ENCODE results near the gene RNLS. TPM values are rescaled to one million over a fixed set of nuclear protein-coding genes. Genes with fewer than 3 reads are reported as not detected.

RNLS gene
- total RNA-seq, 1 experiment from 2014 or later: 0.45 TPM

DNA sequence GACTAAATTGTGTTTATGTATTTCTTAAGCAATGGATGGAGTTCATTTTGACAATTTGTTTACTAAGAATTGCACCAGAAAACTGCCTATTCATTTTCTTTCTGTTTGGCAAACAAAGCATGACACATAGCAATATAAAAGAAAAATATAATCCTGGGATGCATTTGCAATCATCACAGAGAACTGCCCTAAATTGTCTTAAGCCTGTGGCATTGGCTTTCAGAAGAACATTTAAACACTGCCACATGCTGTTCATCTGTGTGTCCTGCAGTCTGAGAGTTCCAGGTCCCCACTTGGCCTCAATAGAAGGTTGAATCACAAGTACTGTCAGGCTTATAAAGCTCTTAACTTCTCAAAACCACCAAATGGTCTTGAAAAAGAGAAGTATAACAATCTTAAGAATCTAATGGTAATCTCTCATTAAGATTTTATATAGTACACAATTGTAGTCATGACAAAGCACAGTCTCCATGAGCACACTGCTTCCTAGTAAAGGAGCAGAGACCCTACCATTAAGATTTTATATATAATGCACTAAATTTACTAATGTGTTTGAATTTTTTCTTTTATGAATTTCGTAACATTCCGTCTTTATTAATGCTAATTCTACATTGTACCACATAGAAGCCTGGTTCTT, 29.9 kb downstream of the RNLS start:
- DNase-seq (ENCODE audit: extremely low read depth, low read depth): peak; percentile 60

DNA sequence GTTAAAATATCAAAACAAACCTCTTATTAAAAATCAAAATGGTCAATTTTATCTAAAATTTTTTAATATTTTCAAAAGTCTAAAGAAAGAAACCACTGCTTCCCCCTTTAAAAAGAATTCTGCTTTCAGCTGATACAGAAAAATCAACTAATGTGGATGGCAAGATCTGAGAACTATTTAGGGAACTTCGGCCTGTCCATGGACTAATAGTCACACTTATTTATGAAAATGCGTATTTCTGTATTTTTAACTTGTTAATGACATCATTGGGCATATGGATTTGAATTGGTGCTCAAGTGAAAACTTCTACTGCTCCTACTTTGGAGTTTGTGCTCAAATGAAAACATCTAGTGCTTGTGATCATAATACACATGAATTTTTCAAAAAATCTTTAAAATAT, 31.9 kb downstream of the RNLS start:
- DNase-seq (ENCODE audit: extremely low read depth, low read depth): no peak

DNA sequence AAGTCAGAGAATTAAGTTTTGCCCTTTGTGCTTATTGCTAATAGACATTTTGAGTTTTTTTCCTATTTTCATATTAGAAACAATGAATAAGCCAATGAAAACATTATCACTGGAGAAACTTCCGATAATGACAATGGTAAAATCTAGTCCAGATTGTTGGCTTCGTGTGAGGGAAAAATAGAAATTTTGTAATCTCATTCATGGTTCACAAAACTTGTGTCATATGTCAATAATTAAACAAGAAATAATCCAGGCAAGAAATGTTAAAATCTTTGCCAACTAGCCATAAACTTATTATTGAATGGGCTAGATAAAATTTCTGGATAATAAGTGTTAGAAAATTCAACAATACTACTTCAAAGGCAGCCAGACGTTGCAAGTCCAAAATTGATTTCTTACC, 36.6 kb downstream of the RNLS start:
- DNase-seq (ENCODE audit: extremely low read depth, low read depth): no peak

DNA sequence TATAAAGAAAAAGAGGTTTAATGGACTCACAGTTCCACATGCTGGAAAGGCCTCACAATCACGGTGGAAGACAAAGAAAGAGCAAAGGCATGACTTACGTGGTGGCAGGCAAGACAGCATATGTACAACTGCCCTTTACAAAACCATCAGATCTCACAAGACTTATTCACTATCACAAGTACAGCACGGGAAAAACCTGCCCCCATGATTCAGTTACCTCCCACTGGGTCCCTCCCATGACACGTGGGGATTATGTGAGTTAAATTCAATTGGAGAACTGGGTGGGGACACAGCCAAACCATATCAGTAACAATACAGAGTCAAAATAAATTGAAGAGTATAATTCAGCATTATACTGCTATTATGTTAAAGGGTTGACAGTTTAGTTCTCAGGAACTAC, 37.8 kb downstream of the RNLS start:
- no peak for DNase-seq (ENCODE audit: extremely low read depth, low read depth)

DNA sequence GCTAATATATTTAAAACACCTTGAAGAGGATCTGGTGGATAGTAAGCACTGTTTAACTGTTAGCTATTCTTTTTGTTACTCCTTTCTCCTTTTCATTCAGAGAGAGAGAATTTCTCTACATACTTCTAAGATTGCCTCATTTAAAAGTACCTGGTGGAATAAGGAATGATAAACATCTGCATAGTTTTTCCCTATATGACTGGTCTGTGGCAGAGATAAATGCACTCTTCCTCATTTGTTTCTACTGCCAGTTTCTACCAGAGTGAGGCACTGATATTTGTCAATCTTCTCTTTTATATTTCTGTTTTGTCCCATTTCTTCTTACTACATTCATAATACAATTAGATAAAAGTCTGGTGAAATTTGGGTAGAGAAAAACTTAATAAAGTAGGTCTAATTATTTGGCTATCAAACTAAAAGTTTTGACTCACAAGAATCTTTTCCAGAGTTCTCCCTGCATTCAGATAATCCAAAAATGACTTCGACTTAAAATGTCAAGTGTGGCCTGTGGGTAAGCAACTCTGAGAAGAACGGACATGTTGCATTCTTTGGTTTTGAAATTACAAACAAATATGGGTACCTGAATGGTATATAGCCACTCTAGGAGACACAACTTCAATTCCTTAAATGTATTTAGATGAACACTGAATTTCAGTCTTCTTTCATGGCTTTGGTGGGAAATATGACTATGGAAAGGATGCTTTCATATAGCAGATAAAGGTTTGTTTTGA, 38.8 kb downstream of the RNLS start:
- DNase-seq (ENCODE audit: extremely low read depth, low read depth): no peak

DNA sequence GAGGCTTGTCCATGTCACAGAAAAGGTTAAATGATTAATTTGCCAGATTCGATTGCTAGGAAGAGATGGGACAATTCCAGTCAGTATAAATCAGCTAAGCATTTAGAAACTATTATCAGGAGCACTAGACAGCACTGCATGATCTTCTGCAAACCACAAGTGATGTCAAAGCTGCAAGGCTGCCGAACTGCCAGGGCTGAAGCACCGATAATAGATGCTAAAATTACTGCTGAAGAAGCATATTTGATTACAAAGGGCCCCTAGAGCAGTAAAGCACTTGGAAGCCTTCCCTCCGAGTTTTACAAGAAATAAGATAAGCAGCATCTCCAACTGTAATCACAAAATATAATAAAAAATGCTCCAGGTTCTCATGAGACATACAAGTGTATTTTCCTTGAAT, 40.6 kb downstream of the RNLS start:
- DNase-seq (ENCODE audit: extremely low read depth, low read depth): no peak

DNA sequence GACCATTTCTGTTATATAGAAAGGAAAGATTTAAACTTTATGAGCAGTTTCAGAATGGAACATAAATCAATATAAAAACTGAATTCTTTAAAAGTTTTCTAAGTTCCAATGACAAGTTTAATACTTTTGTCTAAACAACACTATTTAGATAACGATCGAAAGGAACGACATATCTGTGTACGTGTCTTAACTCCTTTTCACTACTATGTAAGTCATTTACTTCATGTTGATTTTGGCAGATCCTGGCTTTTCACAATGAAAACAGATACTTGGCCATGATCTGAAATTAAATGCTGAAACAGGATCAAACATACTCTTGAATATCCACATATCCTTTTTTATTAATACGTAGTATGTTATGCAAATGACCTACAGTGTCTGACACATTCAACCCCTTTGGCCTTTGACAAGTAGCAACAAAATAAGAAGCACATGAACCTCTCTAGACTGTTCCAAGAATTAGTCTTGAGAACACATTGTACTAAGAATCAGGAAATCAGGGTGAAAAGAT, 41.9 kb downstream of the RNLS start:
- DNase-seq (ENCODE audit: extremely low read depth, low read depth): no peak

DNA sequence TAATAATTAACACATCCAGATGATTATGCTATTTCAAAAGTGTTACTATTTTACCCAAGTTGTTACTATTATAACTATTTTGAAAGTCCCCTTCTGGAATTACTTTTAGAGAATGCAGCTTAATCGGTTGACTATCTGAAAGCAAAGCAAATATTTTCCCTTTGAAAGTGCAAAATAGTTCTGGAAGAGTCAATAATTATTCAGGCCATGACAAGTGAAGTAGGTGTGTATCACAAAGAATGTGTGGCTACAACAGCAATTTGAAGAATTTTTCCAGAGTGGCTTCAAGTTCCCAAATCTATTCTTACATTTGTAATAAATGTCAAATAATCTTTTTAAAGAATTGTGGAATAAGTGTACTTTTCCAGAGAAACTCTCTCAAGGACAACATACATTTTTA, 42.8 kb downstream of the RNLS start:
- no peak for DNase-seq (ENCODE audit: extremely low read depth, low read depth)

DNA sequence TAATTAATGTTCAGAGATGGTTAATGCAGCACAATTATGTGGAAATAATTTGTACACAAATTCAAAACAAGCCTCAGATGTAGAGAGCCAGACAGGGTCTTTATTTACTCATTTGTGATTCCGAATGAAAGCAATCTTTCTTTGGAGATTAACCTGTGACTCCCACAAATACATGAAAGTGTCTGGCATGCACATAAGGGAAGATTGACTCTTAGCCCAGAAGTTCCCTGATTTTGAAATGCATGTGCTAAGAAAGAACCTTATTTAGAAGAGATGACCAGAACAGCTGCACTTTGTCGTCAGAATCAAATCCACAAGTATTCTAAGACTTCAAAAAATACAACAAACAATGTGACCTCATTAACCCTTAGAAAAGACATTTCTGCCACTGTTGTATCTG, 45.1 kb downstream of the RNLS start:
- DNase-seq (ENCODE audit: extremely low read depth, low read depth): no peak

DNA sequence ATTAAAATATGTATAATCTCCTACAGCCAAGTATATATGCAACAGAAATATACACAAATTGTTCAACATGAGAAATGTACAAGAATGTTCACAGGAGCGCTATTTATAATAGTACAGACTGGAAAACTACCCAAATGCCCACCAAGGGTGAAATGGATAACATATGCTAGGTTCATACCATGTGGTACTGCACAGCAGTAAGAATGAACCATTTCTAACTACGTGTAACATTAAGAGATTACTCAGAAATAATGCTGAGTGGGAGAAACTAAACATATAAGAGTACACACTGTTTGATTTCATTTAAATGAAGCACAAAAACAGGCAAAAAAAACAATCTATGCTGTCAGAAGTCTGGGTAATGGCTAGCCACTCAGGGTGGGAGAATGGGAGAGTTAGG, 45.8 kb downstream of the RNLS start:
- DNase-seq (ENCODE audit: extremely low read depth, low read depth): no peak

DNA sequence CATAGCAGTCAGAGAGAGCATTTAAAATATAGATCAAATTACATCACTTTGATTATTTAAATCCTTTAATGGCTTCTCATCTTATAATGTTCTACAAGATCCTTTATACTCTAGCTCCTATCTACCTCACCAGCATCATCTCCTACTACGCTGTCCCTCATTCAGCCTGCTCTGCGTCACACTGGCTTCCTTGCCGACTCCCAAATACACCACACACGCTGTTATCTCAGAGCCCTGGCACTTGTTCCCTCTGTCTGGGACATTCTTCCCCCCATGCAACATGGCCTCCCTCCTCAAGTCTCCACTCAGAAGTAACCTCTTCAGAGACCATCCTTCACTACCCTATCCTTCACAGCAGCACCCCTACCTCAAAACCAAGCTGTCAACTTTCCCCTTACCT, 46.7 kb downstream of the RNLS start:
- DNase-seq (ENCODE audit: extremely low read depth, low read depth): no peak

DNA sequence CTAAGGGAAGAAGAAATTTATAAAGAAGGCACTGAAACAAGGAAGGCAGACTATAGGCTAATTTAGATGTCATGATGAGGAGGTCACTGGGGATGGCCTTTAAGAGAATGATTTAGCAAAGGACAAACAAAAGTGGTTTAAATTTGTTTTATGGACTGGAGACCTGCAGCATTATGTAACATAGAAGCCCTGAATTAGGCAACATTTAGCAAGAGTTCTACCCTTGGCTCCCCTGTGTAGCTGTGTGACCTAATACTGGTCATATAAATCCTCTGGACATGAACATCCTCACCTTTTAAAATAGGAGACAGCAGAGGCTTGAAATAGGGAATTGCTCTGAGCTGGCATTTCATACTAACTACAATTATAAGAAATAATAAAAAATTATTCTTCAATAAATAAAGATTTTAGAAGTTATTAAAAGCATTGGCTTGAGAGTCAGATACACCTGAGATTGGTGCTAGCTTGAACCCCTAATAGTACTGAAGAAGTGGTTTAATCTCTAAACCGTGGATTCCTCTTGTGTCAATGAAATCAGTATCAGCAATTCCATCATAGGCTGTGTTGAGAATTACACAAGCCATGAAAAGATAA, 48.9 kb downstream of the RNLS start:
- DNase-seq (ENCODE audit: extremely low read depth, low read depth): no peak

DNA sequence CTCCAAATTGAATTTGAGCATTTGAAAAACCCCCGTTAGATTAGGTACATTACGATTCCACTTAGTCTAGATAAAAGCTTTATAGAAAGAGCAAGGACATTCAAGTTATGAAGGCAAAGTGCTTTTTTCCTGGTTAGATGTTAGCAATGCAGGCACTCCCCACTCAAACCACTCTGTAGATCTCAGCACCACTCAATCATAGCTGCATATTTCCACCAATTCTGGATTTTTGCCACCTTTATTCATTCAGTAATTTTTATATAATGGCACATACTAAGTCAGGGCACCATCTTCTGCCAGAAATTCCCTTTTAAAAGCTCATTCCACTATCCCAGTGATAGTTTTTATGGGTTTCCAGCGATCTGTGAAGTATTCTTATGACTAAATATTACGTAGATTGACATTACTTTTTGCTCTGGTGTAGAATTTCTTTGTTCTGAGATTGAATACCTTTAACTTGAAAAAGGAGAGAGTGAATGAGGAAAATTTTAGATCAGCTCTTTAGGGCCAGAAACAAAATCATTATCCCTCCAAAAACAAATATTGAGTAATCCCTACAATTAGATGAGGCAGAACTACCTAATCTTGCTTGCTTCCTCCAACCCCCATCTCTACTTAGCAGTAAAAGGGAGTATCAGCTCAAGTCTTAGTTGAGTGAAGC, 51.6 kb downstream of the RNLS start:
- DNase-seq (ENCODE audit: extremely low read depth, low read depth): no peak

DNA sequence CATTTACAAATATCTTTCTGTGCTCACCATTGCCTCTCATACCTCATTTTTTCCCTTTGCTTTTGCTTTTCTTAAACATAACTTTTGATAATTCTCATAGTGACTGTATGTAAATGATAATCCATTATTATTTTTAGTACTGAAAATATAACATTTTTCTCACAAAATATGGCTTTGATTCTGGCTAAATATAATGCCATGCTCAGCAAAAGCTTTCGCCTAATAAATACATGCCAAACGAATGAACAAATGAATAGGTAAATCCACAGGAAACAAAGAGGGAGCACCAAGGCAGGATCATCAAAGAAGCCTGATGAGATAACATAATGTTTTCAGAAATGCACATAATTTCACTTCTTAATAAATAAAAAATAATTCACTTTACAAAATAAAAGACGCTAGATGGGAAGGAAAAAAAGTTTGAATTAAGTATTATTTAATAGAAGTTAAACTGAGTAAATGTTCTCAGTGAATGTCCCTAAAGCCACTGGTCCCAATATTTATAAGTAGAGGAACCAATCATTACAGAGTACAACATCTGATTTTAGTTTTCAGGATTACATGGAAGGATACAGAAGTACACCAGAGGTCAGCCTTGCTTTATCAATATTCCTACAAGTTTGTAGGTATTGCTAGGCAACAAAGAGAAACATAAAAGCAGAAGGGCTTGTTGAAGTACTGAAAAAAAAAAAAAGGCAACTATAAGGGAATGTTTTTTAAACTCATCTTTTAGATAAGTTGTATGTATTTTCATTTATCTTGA, 52.3 kb downstream of the RNLS start:
- DNase-seq (ENCODE audit: extremely low read depth, low read depth): no peak

DNA sequence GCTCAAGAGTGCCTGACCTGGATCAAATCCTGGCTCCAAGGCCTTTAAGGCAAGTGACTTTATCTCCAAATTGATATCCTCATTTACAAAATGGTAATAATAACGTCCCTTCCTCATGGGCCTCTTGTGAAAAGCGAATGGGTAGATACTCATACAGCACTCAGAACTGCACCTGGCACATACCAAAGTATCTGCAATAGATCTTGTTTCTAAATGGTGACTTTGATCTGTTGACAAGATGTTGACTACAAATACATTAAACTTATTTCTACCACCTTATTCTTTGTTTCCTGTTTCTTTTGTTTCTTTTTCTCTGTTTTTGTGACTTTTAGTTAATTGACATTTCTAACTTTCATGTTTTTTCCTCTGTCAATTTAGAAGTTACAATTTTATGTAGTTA, 53.0 kb downstream of the RNLS start:
- no peak for DNase-seq (ENCODE audit: extremely low read depth, low read depth)

DNA sequence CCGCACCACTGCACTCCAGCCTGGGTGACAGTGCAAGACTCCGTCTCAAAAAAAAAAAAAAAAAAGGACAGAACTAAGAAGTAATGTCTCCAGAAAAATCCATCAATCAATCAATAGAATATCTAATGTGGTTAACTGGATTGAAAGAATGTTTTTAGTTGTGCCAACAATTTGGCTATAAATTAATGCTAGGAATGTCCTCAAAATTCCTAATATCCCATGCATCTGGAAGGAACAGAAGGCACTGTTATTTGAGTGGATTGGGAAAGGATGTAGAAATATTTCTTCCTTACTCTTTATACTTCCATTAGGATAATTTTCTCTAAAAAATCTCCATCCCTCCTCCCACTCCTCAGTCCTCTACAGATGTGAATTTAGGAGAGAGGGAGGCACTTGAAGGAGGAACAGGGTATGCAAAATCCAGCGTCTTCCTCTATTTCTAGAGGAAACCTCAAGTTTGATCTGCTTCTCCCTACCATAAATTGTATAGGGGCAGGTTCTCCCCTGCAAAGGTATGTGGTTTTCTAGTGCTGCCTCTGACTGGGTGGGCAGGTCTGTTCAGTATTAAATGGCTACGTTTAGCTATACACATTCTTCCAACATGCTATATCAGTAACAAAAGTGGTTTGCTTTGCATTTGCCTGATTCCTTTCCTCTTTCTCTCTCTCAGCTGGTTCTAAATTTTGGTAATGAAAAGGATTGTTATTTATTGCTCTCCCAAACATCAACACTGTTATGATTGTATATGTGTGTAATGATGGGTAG, 54.1 kb downstream of the RNLS start:
- no peak for DNase-seq (ENCODE audit: extremely low read depth, low read depth)

DNA sequence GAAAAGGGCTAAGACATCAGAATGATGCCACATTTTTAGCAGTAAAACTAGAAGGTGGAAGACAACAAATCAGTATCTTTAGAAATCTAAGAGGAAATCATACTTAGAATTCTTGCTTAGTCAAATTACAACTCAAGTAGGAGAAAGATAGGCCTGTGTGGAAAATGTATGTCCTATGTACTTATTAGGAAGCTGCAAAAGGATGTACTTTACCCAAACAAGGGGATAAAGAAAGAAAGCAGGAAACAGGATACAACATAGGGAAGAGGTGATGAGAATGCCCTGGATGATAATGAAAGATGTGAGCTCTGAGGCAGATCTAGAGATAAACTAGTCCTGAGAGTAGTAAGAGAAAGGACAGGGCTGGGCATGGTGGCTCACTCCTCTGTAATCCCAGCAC, 54.9 kb downstream of the RNLS start:
- DNase-seq (ENCODE audit: extremely low read depth, low read depth): no peak

DNA sequence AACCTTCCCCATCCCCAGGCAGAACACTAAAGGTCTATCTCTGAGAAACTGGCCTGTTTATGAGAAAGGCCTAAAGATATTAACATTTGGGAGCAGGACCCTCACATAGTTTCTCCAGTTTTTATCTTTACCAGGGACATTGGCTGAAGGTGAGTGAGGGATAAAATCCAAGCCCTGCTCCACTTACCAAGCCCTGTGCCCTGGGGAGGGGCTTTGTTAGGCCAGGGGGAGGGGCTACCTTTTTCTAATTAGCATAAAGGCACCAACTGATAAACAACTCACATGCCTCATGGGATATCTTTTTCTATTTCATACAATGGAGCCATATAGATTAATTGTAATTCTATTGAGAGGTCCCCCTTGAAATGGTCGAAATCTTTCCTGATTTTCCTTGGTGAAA, 55.9 kb downstream of the RNLS start:
- no peak for DNase-seq (ENCODE audit: extremely low read depth, low read depth)

DNA sequence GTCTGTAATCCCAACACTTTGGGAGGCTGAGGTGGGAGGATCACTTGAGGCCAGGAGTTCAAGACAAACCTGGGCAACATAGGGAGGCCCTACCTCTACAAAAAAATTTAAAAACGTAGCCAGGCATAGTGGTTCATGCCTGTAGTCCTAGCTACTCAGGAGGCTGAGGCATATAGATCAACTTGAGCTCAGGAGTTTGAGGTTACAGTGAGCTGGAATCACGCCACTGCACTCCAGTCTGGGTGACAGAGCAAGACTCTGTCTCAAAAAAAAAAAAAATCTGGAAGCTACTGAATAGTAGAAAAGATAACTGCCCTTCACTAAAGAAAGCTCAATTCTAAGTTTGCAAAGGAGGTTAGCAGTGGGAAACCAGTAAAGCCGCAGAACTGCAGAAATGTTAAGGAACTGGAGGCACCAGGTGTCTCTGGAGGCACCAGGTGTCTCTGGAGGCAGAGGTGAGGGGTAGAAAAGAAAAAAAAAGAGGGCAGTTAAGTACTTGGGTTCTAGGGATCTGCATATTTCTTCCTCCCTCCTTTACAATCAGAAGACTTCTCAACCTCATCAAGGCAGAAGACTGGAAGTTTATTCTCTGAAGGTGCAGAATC, 56.5 kb downstream of the RNLS start:
- no peak for DNase-seq (ENCODE audit: extremely low read depth, low read depth)

Data from NCI-H460 (cell line).